A549 (cell line): ENCODE measurements around the gene TGM6. TPM values are rescaled to one million over a fixed set of nuclear protein-coding genes. Genes with fewer than 3 reads are reported as not detected.

Source experiments
- ATAC-seq, 2 experiments: fragments of 200-7000 bp in 1 of 2; fragments of >200 bp in 1 of 2; cut with Nextera tagmentation in 1 of 2; cut with Tn5 transposase in 1 of 2; 3 replicates each; pipeline versions ENCODE4 v1.8.0 to v1.9.1; 2018 to 2020; ENCODE audit warnings: mild to moderate bottlenecking in 1 of 2, moderate library complexity in 1 of 2
- CTCF ChIA-PET: fragments of 300-600 bp; sonication (Branson Sonifier 250); formaldehyde crosslinking; extraction: SDS; loops from one replicate; lab custom pipeline; 2021; ENCODE audit warnings: antibody characterized with exemption, inconsistent platforms; lab: Yijun Ruan, JAX
- POLR2A ChIA-PET: fragments of 350-600 bp; formaldehyde crosslinking; extraction: SDS; loops from one replicate; lab custom pipeline; 2021; ENCODE audit warnings: antibody characterized with exemption, inconsistent platforms; lab: Yijun Ruan, JAX
- DNase-seq, 2 experiments: peaks; one replicate each; pipeline versions ENCODE4 v3.0.0 to v3.0.0-alpha.2; 2011 to 2016; ENCODE audit warnings: low read depth in 1 of 2, low spot score in 1 of 2
- FAIRE-seq: peaks from 2 replicates; lab custom pipeline; 2011; peaks lifted over from hg19 to GRCh38; lab: Jason Lieb, UNC
- H3K27ac ChIP-seq, 2 experiments: fragments of >200 bp; sonication (Bioruptor Twin); formaldehyde crosslinking; 3 replicates each; pipeline ENCODE4 v1.5.1; 2016 to 2017
- H3K4me1 ChIP-seq: fragments of >200 bp; sonication (Bioruptor Twin); formaldehyde crosslinking; 3 replicates; pipeline ENCODE4 v1.6.1; 2016
- H3K4me2 ChIP-seq: fragments of >200 bp; sonication (Bioruptor Twin); formaldehyde crosslinking; 3 replicates; pipeline ENCODE4 v1.6.1; 2016
- H3K4me3 ChIP-seq: fragments of >200 bp; sonication (Bioruptor Twin); formaldehyde crosslinking; 3 replicates; pipeline ENCODE4 v1.5.1; 2016
- H3K9me3 ChIP-seq: fragments of >200 bp; sonication (Bioruptor Twin); formaldehyde crosslinking; 3 replicates; pipeline ENCODE4 v1.6.1; 2016
- ATOH8 ChIP-seq: fragments of 250-450 bp; sonication (Bioruptor Pico); IDR thresholded peaks from 2 replicates; pipeline ENCODE4 v1.5.0; 2020; ENCODE audit warnings: low read depth, mild to moderate bottlenecking, moderate library complexity
- CBX8 ChIP-seq: fragments of 200-600 bp; sonication (generic); IDR thresholded peaks from 2 replicates; pipeline ENCODE4 v1.6.1; 2016
- CEBPB ChIP-seq, 2 experiments: fragments of >200 bp in 1 of 2; sonication (Bioruptor Twin) in 1 of 2; formaldehyde crosslinking in 1 of 2; IDR thresholded peaks; 2 replicates each; pipeline ENCODE4 v1.6.1; 2012 to 2016
- CHD4 ChIP-seq: fragments of 200-600 bp; sonication (generic); IDR thresholded peaks from 2 replicates; pipeline ENCODE4 v1.6.1; 2016; ENCODE audit warnings: antibody characterized with exemption, mild to moderate bottlenecking, borderline replicate concordance
- EHF ChIP-seq: fragments of 250-450 bp; sonication (Bioruptor Pico); IDR thresholded peaks from 2 replicates; pipeline ENCODE4 v1.5.0; 2020; ENCODE audit warnings: mild to moderate bottlenecking
- EHMT2 ChIP-seq: fragments of 200-600 bp; sonication (generic); IDR thresholded peaks from 2 replicates; pipeline ENCODE4 v1.6.1; 2016; ENCODE audit warnings: antibody characterized with exemption, low read depth, mild to moderate bottlenecking, moderate library complexity
- ELK1 ChIP-seq: fragments of 150-350 bp; IDR thresholded peaks from 2 replicates; pipeline ENCODE4 v1.6.1; 2014; ENCODE audit warnings: low read depth, mild to moderate bottlenecking, low read length
- FOSB ChIP-seq: fragments of 250-450 bp; sonication (Bioruptor Pico); IDR thresholded peaks from 2 replicates; pipeline ENCODE4 v1.5.0; 2020; ENCODE audit warnings: mild to moderate bottlenecking, moderate library complexity
- HOXB13 ChIP-seq: fragments of 250-450 bp; sonication (Bioruptor Pico); IDR thresholded peaks from 2 replicates; pipeline ENCODE4 v1.5.0; 2020; ENCODE audit warnings: low read depth, mild to moderate bottlenecking, moderate library complexity
- HOXB5 ChIP-seq: fragments of 250-450 bp; sonication (Bioruptor Pico); IDR thresholded peaks from 2 replicates; pipeline ENCODE4 v1.5.0; 2020; ENCODE audit warnings: mild to moderate bottlenecking, moderate library complexity
- MAX ChIP-seq: IDR thresholded peaks from 2 replicates; pipeline ENCODE4 v1.6.1; 2012
- MYC ChIP-seq: IDR thresholded peaks from 2 replicates; pipeline ENCODE4 v1.6.1; 2012; ENCODE audit warnings: mild to moderate bottlenecking, inconsistent platforms, low read length, improper control_type of control experiment, borderline replicate concordance
- PHF8 ChIP-seq: fragments of 200-600 bp; sonication (generic); IDR thresholded peaks from 2 replicates; pipeline ENCODE4 v1.6.1; 2016; ENCODE audit warnings: low read depth, mild to moderate bottlenecking, antibody characterized with exemption, moderate library complexity, borderline replicate concordance
- RAD21 ChIP-seq, 2 experiments: fragments of >200 bp in 1 of 2; sonication (Bioruptor Twin) in 1 of 2; formaldehyde crosslinking in 1 of 2; IDR thresholded peaks in 1 of 2; conservative IDR thresholded peaks in 1 of 2; 2 replicates in 1 of 2; 3 replicates in 1 of 2; pipeline ENCODE4 v1.6.1; 2012 to 2018; ENCODE audit warnings: inconsistent platforms in 1 of 2
- REST ChIP-seq: fragments of 200-600 bp; sonication (generic); IDR thresholded peaks from 2 replicates; pipeline ENCODE4 v1.6.1; 2016; ENCODE audit warnings: antibody characterized with exemption, mild to moderate bottlenecking, moderate library complexity
- USF2 ChIP-seq: fragments of 450-650 bp; IDR thresholded peaks from 2 replicates; pipeline ENCODE4 v1.6.1; 2014; ENCODE audit warnings: antibody characterized with exemption
- WGBS: methylation state at CpG from one replicate; pipeline ENCODE4 v1.1.6; 2017; ENCODE audit errors: missing lambda C conversion rate; 5-methylcytosine and 5-hydroxymethylcytosine counted together
- polyA plus RNA-seq, 4 experiments: library from polyadenylated mRNA; depleted of rRNA in 3 of 4; stranded (reverse); fragments of >200 nt; fragmentation: RNase III in 1 of 4; extraction: RNeasy Plus Mini Kit Qiagen cat#74134 plus additional on column Dnase treatment in 1 of 4; gene quantifications; 2 replicates in 3 of 4; 3 replicates in 1 of 4; pipeline ENCODE4 v1.2.3, GENCODE V29; 2011 to 2017

The TGM6 gene
- polyA plus RNA-seq, 2 of the 4 experiments (the other 2 are of a cell fraction), result not detected

GRCh38 chr20:2431185-2431584, 50.5 kb downstream of the TGM6 start:
- Histone ChIP-seq H3K4me3 (no peak overlapping the region), H3K27ac (no peak overlapping the region), H3K4me1 (no peaks in the 10 kb centered on the region), H3K4me2 (no peak overlapping the region), H3K9me3 (no peaks in the 10 kb centered on the region)
- CTCF ChIA-PET, result interaction anchor here (1.8 to 10.2 kb wide), 2 partner anchors 21 to 224 kb away, joined by 4 to 65 read pairs; no protein-coding TSS in a partner anchor
- POLR2A ChIA-PET, result no interaction called here
- WGBS, result 0% methylated on average over 1 of the region's 1 CpG
- DNase-seq (no peak), ATAC-seq (no peak), FAIRE-seq (peak; percentile 49)
- no peak for TF ChIP-seq PHF8
- no peak for TF ChIP-seq EHF (CRISPR knock-in tag)
- no peak for TF ChIP-seq MYC
- no peak for TF ChIP-seq ATOH8 (CRISPR knock-in tag)
- TF ChIP-seq FOSB (CRISPR knock-in tag), result no peak

- DNase-seq (no peak), FAIRE-seq (no peak), ATAC-seq (no peak)
- H3K4me3 ChIP-seq, result no peak overlapping the region
- 59% methylated on average over 4 of the region's 4 CpGs for WGBS
- H3K4me1 ChIP-seq, result no peaks in the 10 kb centered on the region
- no peak overlapping the region for H3K27ac ChIP-seq
- ChIA-PET CTCF (interaction anchor here (0.6 to 3.3 kb wide), 6 partner anchors 9 to 297 kb away, joined by 3 to 14 read pairs (median 5); no protein-coding TSS in a partner anchor), POLR2A (no interaction called here)
- H3K9me3 ChIP-seq, result 0 out of 3 replicates have a peak, but pooled peaks cover 3% of the 10 kb centered on the region
- H3K4me2 ChIP-seq, result no peak overlapping the region
- TF ChIP-seq RAD21 (conservative IDR thresholded peaks at IDR 0.05 in 1 of 2, IDR thresholded peaks at IDR 0.05 in 1 of 2) (no peak), EHMT2 (no peak), USF2 (no peak), ELK1 (no peak), HOXB13 (CRISPR knock-in tag) (no peak), ATOH8 (CRISPR knock-in tag) (no peak), HOXB5 (CRISPR knock-in tag) (no peak), FOSB (CRISPR knock-in tag) (no peak), REST (no peak), CBX8 (no peak), CEBPB (IDR thresholded peaks at IDR 0.05) (no peak), MAX (no peak), CHD4 (no peak)
- TF ChIP-seq, all 56 proteins: peak for 0
Measured at GRCh38 chr20:2446845-2447244, 66.1 kb downstream of the TGM6 start.
